ENCODE data around the gene PGAM2.

PGAM2 gene

DNA sequence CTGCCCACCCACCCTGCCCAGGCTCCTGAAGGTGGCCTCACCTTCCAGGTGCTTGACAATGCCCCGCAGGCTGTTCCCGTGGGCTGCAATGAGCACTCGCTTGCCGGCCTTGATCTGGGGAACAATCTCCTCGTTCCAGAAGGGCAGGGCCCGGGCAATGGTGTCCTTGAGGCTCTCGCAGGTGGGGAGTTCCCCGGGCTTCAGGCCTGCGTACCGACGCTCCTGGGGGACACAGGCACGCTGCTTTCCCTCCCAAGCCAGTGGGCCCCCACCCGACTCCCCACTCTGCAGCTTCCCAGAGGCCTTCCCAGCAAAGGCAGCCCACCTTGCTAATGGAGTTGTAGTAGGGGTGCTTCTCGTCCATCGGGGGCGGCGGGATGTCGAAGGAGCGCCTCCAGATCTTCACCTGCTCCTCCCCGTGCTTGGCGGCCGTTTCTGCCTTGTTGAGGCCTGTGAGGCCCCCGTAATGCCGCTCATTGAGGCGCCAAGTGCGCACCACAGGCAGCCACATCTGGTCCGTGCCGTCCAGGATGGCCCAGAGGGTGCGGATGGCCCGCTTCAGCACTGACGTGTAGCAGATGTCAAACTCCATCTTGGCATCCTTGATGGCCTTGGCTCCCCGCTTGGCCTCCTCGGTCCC, 456 bp downstream of the PGAM2 start:
- H3K9ac ChIP-seq (ENCODE audit: low read depth in 1 of 2, low read length in 2 of 2), result no peak overlapping the region
- H3K27ac ChIP-seq (ENCODE audit: low read depth, low read length), result no peak overlapping the region
- peaks cover 8 to 27% of the 10 kb centered on the region in 2 donors for H3K4me1 ChIP-seq (ENCODE audit: control insufficient read depth in 1 of 2, insufficient read depth in 2 of 2, low read length in 2 of 2)
- H3K36me3 ChIP-seq (ENCODE audit: control insufficient read depth in 1 of 2, insufficient read depth in 2 of 2, low read length in 2 of 2), result peaks cover 15 to 25% of the 10 kb centered on the region in 2 donors
- H3K9me3 ChIP-seq (ENCODE audit: control insufficient read depth in 1 of 2, low read length in 2 of 2), result no peaks in the 10 kb centered on the region
- H3K4me3 ChIP-seq (ENCODE audit: low read depth in 1 of 2, low read length in 2 of 2), result peak overlapping the region; percentile 2 to 34
- no peaks in the 10 kb centered on the region for H3K27me3 ChIP-seq (ENCODE audit: control insufficient read depth in 1 of 2, insufficient read depth in 2 of 2, low read length in 2 of 2)

DNA sequence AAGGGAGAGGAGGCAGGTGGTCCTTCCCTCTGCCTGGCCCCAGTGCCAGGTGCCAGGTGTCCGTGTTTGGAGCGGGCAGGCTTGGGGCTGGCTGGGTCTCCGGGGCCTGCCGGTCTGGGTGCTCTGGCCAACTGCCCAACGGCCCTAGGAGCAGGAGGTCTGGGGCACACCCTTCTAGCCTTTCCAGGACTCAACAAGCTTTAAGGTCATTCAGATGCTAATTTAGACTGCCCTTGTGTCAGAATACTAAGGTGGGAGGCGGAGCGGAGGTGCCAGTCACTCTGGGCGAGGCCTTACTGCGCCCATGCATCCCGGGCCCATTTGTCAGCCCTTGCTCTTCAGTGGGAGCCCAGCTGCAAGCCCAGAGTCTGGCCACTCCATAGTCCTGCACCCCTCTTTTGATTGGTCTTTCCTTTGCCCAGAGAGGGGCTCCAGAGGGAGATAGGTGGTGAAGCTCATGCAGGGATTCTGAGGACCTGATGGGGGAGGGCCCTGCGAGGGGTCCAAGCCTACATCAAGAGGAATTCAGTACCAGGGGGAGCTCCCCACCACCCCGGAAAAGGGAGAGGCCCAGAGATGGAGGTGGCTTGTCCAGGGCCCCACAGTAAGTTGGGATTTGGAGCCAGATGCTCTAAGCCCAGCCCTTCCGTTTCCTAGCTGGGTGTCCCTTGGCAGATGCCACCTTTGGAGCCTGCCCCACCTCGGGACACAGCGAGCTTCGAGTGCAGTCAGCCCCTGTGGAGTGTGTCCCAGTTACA, 1.3 kb downstream of the PGAM2 start:
- no peaks in the 10 kb centered on the region for H3K27me3 ChIP-seq (ENCODE audit: control insufficient read depth in 1 of 2, insufficient read depth in 2 of 2, low read length in 2 of 2)
- no peak overlapping the region for H3K9ac ChIP-seq (ENCODE audit: low read depth in 1 of 2, low read length in 2 of 2)
- peaks cover 8 to 27% of the 10 kb centered on the region in 2 donors for H3K4me1 ChIP-seq (ENCODE audit: control insufficient read depth in 1 of 2, insufficient read depth in 2 of 2, low read length in 2 of 2)
- H3K27ac ChIP-seq (ENCODE audit: low read depth, low read length), result no peak overlapping the region
- H3K4me3 ChIP-seq (ENCODE audit: low read depth in 1 of 2, low read length in 2 of 2), result no peak overlapping the region
- H3K36me3 ChIP-seq (ENCODE audit: control insufficient read depth in 1 of 2, insufficient read depth in 2 of 2, low read length in 2 of 2), result peaks cover 23 to 34% of the 10 kb centered on the region in 2 donors
- H3K9me3 ChIP-seq (ENCODE audit: control insufficient read depth in 1 of 2, low read length in 2 of 2), result no peaks in the 10 kb centered on the region

DNA sequence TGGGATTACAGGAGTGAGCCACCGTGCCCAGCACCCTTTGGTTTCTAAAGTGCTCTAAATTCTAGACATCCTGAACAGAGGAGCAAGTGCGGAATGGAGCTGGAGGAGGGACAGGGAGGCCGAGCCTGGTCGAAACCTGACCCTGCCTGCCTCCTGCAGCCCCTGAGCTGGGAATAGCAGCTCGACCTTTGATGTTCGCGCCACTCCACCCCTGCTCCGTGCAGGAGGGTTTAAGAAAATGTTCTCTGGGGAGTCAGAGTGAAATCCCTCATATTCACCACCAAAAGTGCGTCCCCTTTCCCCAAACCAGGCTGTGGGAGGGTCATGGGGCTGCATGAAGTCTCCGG, 1.8 kb downstream of the PGAM2 start:
- Histone ChIP-seq H3K27me3 (ENCODE audit: control insufficient read depth in 1 of 2, insufficient read depth in 2 of 2, low read length in 2 of 2) (no peaks in the 10 kb centered on the region), H3K4me1 (ENCODE audit: control insufficient read depth in 1 of 2, insufficient read depth in 2 of 2, low read length in 2 of 2) (peaks cover 8 to 27% of the 10 kb centered on the region in 2 donors), H3K9ac (ENCODE audit: low read depth in 1 of 2, low read length in 2 of 2) (no peak overlapping the region), H3K36me3 (ENCODE audit: control insufficient read depth in 1 of 2, insufficient read depth in 2 of 2, low read length in 2 of 2) (peaks cover 28 to 39% of the 10 kb centered on the region in 2 donors), H3K9me3 (ENCODE audit: control insufficient read depth in 1 of 2, low read length in 2 of 2) (no peaks in the 10 kb centered on the region), H3K27ac (ENCODE audit: low read depth, low read length) (no peak overlapping the region), H3K4me3 (ENCODE audit: low read depth in 1 of 2, low read length in 2 of 2) (no peak overlapping the region)

DNA sequence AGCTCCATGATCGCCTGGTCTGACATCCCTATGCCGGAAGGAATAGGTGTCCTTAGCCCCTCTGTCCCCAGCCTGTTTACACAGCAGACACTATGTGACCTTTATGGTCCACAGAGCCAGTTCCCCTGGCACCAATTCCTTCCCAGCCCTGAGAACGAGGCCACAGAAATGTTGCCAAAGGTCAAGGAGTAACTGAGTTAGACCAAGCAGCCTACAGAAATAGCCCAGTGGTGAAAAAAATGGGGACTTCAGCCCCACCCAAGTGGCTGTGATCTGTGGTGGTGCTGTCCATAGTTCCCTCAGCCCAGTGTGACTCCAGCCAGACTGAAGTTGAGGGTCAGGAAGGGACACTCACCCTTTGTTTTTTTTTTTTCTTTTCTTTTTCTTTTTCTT, 2.5 kb downstream of the PGAM2 start:
- H3K4me3 ChIP-seq (ENCODE audit: low read depth in 1 of 2, low read length in 2 of 2), result no peak overlapping the region

DNA sequence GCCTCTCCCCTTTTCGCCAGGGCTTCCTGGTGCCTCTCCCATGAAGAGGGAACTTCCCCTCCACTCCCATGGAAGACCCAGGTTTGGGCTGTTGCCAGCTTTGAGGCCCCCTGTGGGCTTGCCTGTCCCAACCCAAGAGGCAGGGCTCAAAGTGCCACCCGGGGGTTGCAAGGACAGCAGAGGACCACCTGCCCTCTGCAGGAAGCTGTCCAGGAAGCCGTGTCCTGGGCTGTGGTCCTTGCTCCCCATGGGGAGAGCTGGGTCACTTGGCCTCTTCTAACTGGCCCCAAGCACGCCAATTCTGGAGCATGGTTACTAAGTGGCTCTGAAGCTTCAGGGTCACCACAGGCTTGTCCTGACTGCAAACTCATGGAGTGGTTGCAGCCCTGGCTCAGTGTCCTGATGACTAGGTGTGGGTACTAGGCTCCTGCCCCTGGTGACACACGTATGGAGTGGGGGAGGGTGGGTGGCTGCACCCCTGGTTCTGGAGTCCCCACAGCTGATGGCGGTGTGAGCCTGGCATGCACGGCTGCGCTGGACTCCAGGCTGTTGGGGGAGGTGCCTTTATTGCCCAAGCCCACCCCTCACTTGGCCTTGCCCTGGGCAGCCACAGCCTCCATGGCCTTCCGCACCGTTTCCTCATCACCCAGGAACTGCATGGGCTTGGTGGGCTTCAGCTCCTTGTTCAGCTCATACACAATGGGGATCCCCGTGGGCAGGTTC, 3.0 kb downstream of the PGAM2 start:
- no peak overlapping the region for H3K4me3 ChIP-seq (ENCODE audit: low read depth in 1 of 2, low read length in 2 of 2)
- H3K9me3 ChIP-seq (ENCODE audit: control insufficient read depth in 1 of 2, low read length in 2 of 2), result no peaks in the 10 kb centered on the region
- H3K27me3 ChIP-seq (ENCODE audit: control insufficient read depth in 1 of 2, insufficient read depth in 2 of 2, low read length in 2 of 2), result no peaks in the 10 kb centered on the region
- H3K9ac ChIP-seq (ENCODE audit: low read depth in 1 of 2, low read length in 2 of 2), result no peak overlapping the region
- H3K27ac ChIP-seq (ENCODE audit: low read depth, low read length), result no peak overlapping the region
- peaks cover 8 to 27% of the 10 kb centered on the region in 2 donors for H3K4me1 ChIP-seq (ENCODE audit: control insufficient read depth in 1 of 2, insufficient read depth in 2 of 2, low read length in 2 of 2)
- H3K36me3 ChIP-seq (ENCODE audit: control insufficient read depth in 1 of 2, insufficient read depth in 2 of 2, low read length in 2 of 2), result peaks cover 37 to 51% of the 10 kb centered on the region in 2 donors

More for the DNA sequence above, 2.5 kb downstream of the PGAM2 start:
- Histone ChIP-seq H3K9ac (ENCODE audit: low read depth in 1 of 2, low read length in 2 of 2) (no peak overlapping the region), H3K4me1 (ENCODE audit: control insufficient read depth in 1 of 2, insufficient read depth in 2 of 2, low read length in 2 of 2) (peaks cover 8 to 27% of the 10 kb centered on the region in 2 donors), H3K9me3 (ENCODE audit: control insufficient read depth in 1 of 2, low read length in 2 of 2) (no peaks in the 10 kb centered on the region), H3K36me3 (ENCODE audit: control insufficient read depth in 1 of 2, insufficient read depth in 2 of 2, low read length in 2 of 2) (peaks cover 32 to 45% of the 10 kb centered on the region in 2 donors), H3K27me3 (ENCODE audit: control insufficient read depth in 1 of 2, insufficient read depth in 2 of 2, low read length in 2 of 2) (no peaks in the 10 kb centered on the region), H3K27ac (ENCODE audit: low read depth, low read length) (no peak overlapping the region)

DNA sequence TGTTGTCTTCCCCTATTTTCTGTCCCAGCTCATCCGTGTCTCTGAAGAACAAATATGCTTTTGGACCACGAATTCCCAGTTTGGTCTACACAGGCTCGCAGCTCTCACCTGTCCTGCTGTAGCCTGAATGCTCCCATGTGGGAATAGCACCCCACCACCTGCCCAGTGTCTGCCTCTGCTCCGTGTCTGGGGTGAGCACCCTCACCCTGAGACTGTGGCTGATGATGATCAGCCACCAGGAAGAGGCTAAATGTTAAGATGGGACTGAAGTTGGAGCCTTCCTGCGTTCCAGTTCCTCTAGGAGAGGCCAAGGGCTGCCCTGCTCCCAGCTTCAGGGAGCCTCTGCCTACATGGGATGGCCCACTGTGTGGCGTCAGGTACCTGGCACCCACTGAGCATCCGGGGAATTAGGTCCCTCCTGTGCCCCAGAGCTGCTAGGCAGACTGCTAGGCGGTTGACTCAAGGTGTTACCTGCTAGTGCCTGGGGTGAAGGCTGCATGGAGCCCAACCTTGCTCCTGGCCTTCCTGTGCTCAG, 3.7 kb downstream of the PGAM2 start:
- Histone ChIP-seq H3K9me3 (ENCODE audit: control insufficient read depth in 1 of 2, low read length in 2 of 2) (no peaks in the 10 kb centered on the region), H3K4me3 (ENCODE audit: low read depth in 1 of 2, low read length in 2 of 2) (no peak overlapping the region), H3K36me3 (ENCODE audit: control insufficient read depth in 1 of 2, insufficient read depth in 2 of 2, low read length in 2 of 2) (peaks cover 43 to 57% of the 10 kb centered on the region in 2 donors), H3K27me3 (ENCODE audit: control insufficient read depth in 1 of 2, insufficient read depth in 2 of 2, low read length in 2 of 2) (no peaks in the 10 kb centered on the region), H3K27ac (ENCODE audit: low read depth, low read length) (no peak overlapping the region), H3K4me1 (ENCODE audit: control insufficient read depth in 1 of 2, insufficient read depth in 2 of 2, low read length in 2 of 2) (peaks cover 8 to 25% of the 10 kb centered on the region in 2 donors), H3K9ac (ENCODE audit: low read depth in 1 of 2, low read length in 2 of 2) (no peak overlapping the region)

DNA sequence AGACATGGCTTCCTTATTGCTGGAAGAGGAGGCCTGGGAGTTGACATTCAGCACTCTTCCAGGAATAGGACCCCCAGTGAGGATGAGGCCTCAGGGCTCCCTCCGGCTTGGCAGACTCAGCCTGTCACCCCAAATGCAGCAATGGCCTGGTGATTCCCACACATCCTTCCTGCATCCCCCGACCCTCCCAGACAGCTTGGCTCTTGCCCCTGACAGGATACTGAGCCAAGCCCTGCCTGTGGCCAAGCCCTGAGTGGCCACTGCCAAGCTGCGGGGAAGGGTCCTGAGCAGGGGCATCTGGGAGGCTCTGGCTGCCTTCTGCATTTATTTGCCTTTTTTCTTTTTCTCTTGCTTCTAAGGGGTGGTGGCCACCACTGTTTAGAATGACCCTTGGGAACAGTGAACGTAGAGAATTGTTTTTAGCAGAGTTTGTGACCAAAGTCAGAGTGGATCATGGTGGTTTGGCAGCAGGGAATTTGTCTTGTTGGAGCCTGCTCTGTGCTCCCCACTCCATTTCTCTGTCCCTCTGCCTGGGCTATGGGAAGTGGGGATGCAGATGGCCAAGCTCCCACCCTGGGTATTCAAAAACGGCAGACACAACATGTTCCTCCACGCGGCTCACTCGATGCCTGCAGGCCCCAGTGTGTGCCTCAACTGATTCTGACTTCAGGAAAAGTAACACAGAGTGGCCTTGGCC, 4.3 kb downstream of the PGAM2 start:
- H3K9ac ChIP-seq (ENCODE audit: low read depth in 1 of 2, low read length in 2 of 2), result no peak overlapping the region
- no peaks in the 10 kb centered on the region for H3K9me3 ChIP-seq (ENCODE audit: control insufficient read depth in 1 of 2, low read length in 2 of 2)
- H3K27me3 ChIP-seq (ENCODE audit: control insufficient read depth in 1 of 2, insufficient read depth in 2 of 2, low read length in 2 of 2), result no peaks in the 10 kb centered on the region
- no peak overlapping the region for H3K4me3 ChIP-seq (ENCODE audit: low read depth in 1 of 2, low read length in 2 of 2)
- no peak overlapping the region for H3K27ac ChIP-seq (ENCODE audit: low read depth, low read length)
- peaks cover 49 to 63% of the 10 kb centered on the region in 2 donors for H3K36me3 ChIP-seq (ENCODE audit: control insufficient read depth in 1 of 2, insufficient read depth in 2 of 2, low read length in 2 of 2)
- peaks cover 8 to 20% of the 10 kb centered on the region in 2 donors for H3K4me1 ChIP-seq (ENCODE audit: control insufficient read depth in 1 of 2, insufficient read depth in 2 of 2, low read length in 2 of 2)

DNA sequence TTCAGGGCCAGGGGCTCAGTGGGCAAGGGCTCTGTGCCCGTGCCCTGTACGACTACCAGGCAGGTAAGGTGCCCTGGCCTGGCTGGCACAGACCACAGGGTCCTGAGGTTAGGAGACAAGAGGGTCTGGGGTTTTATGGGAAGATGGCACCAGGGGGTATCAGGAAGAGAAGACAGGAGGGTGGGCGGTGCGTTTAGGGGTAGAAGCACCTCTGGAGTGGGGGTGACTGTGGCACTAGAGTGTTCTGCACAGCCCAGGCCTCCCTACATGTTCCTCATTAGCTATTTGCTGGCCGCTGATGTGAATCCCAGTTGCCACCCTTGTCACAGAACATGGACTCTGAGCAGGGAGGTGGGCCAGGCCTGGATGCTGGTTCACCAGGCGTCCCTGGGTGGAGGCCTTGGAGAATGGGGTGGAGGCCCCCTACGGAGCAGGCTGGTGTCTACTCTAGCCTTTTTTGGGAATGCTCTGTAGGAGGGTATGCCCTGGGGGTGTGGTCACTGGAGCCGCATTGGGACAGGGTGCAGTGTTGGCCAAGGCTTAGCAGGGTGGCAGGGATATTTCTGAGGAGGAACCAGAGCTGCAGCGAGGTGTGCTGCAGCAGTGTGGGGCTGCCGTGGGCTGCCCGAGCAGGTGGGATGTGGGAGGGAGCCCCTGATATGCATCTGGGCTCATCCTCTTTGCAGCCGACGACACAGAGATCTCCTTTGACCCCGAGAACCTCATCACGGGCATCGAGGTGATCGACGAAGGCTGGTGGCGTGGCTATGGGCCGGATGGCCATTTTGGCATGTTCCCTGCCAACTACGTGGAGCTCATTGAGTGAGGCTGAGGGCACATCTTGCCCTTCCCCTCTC, 5.0 kb downstream of the PGAM2 start:
- Histone ChIP-seq H3K36me3 (ENCODE audit: control insufficient read depth in 1 of 2, insufficient read depth in 2 of 2, low read length in 2 of 2) (peaks cover 49 to 70% of the 10 kb centered on the region in 2 donors), H3K4me1 (ENCODE audit: control insufficient read depth in 1 of 2, insufficient read depth in 2 of 2, low read length in 2 of 2) (peaks cover 8 to 13% of the 10 kb centered on the region in 2 donors), H3K27ac (ENCODE audit: low read depth, low read length) (no peak overlapping the region)

More for the DNA sequence above, 5.0 kb downstream of the PGAM2 start:
- Histone ChIP-seq H3K4me3 (ENCODE audit: low read depth in 1 of 2, low read length in 2 of 2) (no peak overlapping the region), H3K27me3 (ENCODE audit: control insufficient read depth in 1 of 2, insufficient read depth in 2 of 2, low read length in 2 of 2) (no peaks in the 10 kb centered on the region), H3K9ac (ENCODE audit: low read depth in 1 of 2, low read length in 2 of 2) (no peak overlapping the region), H3K9me3 (ENCODE audit: control insufficient read depth in 1 of 2, low read length in 2 of 2) (no peaks in the 10 kb centered on the region)

Data from duodenal mucosa (tissue), 2 donors.